KG1 (cell line): ENCODE measurements around the gene TP63.
"Not testable (repeated sequence)": the region's sequence is repeated elsewhere in the genome, so short reads cannot be mapped to it uniquely, and the experiment has no call there.

Source experiments
- DNase-seq: peaks from one replicate; lab custom pipeline; 2025; lab: John Stamatoyannopoulos, UW

The TP63 gene

GRCh38 chr3:189631373-189631408 lies at the start of gene TP63:
TSS of gene TP63 (plus strand) at chr3:189631389. CDS start at chr3:189631516, 127 bp downstream.
- DNase-seq: no peak

- DNase-seq: no peak
Measured at GRCh38 chr3:189582179-189582578, 49.0 kb upstream of the TP63 start.

DNA sequence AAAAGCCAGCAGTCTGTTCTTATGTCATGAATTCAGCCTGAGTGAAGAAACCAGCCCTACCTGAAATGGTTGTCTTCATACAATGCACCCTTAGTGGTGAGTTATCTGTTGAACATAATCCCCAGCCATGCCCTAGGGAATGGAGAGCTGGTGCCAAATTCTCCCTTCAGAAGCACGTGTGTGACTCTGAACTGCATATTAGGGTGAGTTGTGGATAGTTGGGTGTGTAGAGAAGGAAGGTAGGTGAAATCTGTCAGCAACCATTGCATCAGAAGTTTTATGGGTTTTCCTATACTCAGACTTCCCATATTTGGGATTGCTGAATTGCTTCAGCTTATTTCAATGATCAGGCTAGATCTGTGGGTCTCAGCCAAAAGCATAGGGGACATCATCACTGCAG lies 46.5 kb upstream of the TP63 start:
- DNase-seq: no peak

GRCh38 chr3:189586941-189587663 lies 44.1 kb upstream of the TP63 start:
- no peak for DNase-seq

- no peak for DNase-seq
Measured at GRCh38 chr3:189587664-189588040, 43.5 kb upstream of the TP63 start.

GRCh38 chr3:189588070-189588469 lies 43.1 kb upstream of the TP63 start:
- DNase-seq: no peak

- DNase-seq: no peak
Measured at GRCh38 chr3:189588475-189589178, 42.6 kb upstream of the TP63 start.

- no peak for DNase-seq
Measured at GRCh38 chr3:189589179-189589569, 42.0 kb upstream of the TP63 start.

DNA sequence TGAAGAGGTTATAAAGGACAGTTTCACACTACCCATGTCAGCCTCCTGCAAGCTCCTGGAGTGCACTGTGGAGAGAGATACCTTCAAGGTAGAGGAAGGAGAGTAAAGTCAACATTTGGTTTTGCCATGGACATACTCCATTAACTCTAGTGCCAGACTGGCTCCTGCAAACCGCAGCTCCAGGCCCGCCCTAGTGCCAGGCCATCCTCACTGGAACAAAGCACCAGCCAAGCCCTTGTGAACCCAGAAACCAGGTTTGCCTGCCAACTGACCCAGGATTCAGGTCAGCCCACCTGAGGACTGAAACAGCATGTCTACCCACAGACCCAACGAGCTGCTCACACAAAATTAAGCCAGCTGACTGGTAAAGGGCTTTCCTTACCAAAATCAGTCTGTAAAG lies 41.0 kb upstream of the TP63 start:
- DNase-seq: no peak

GRCh38 chr3:189593581-189593980 lies 37.6 kb upstream of the TP63 start:
- no peak for DNase-seq

DNA sequence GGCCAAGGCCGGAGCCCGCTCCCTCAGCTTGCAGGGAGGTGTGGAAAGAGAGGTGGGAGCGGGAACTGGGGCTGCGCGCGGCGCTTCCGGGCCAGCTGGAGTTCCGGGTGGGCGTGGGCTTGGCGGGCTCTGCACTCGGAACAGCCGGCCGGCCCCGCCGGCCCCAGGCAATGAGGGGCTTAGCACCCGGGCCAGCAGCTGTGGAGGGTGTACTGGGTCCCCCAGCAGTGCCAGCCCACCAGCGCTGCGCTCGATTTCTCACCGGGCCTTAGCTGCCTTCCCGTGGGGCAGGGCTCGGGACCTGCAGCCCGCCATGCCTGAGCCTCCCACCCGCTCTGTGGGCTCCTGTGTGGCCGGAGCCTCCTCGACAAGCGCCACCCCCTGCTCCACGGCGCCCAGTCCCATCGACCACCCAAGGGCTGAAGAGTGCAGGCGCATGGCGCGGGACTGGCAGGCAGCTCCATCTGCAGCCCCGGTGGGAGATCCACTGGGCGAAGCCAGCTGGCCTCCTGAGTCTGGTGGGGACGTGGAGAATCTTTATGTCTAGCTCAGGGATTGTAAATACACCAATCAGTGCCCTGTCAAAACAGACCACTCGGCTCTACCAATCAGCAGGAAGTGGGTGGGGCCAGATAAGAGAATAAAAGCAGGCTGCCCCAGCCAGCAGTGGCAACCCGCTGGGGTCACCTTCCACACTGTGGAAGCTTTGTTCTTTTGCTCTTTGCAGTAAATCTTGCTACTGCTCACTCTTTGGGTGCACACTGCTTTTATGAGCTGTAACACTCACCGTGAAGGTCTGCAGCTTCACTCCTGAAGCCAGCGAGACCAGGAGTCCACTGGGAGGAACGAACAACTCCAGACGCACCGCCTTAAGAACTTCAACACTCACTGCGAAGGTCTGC lies 34.9 kb upstream of the TP63 start:
- not testable (repeated sequence) for DNase-seq

GRCh38 chr3:189597918-189598317 lies 33.3 kb upstream of the TP63 start:
- no peak for DNase-seq

DNA sequence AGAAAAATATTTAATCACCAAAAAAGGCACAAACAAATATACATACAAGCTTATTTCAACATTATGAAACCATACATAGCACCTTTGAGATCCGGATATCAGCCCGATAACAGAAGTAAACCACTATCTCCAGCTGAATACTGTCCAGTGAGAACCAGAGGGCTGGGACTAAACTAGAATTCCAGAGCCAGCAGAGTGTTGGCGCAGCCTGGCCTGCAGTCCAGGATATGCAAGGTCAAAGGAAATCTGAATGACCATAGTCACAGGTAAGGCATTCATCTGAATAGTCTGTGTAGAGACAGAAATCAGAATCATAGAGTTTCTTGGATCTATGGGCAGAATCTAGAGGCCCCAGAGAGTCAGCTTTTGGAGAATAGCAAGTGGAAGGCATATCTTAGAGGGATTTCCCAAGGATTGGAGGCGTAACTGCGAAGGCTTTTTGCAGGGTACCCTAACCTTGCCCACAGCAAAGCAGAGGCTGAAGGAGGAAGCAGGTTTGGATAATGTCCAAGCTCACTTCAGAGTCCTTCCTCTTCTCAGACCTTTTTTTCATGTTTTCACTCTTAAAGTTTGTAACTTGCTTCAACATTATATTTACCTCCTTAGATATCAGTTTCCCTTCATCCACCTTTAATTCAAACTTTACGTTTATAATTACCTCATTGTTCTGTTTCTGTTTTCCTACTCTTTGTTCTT lies 32.5 kb upstream of the TP63 start:
- no peak for DNase-seq

GRCh38 chr3:189602471-189602870 lies 28.7 kb upstream of the TP63 start:
- no peak for DNase-seq

- DNase-seq: no peak
Measured at GRCh38 chr3:189605717-189606116, 25.5 kb upstream of the TP63 start.

DNA sequence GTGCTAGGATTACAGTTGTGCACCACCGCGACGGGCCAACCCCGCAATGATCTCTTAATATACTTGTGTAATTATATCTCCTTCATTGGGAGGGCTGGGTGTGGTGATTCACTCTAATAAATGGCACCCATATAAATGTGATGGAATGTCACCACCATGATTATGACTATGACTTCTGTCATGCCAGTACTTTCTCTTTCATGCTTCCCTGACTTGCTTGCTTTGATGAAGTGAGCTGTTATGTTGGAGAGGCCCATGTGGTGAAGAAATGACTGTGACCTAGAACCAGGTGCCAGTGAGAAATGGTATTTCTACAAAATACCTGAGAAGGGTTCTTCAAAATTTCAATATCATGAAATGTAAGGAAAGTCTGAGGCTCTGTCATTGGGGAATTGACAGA lies 24.4 kb upstream of the TP63 start:
- DNase-seq: no peak

- not testable (repeated sequence) for DNase-seq
Measured at GRCh38 chr3:189612641-189613040, 18.5 kb upstream of the TP63 start.

- DNase-seq: no peak
Measured at GRCh38 chr3:189613122-189613521, 18.1 kb upstream of the TP63 start.

- no peak for DNase-seq
Measured at GRCh38 chr3:189621948-189622603, 9.1 kb upstream of the TP63 start.

GRCh38 chr3:189622629-189623028 lies 8.6 kb upstream of the TP63 start:
- no peak for DNase-seq

DNA sequence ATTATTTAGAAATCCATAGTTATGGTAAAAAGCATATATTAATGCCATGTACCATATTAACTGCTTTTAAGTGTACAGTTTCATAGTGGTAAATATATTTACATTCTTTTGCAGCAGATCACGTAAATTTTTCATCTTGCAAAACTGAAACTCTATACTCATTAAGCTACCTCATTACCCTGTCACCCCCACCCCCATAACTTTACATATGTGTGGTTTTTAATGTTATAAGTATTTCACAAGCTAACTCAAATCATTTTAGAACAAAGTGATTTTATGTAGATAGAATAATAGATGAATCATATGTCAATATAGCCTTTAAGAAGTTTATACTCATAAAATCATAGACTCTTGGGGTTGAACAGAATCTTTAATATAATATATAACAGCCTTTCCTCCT lies 7.1 kb upstream of the TP63 start:
- DNase-seq: no peak

DNA sequence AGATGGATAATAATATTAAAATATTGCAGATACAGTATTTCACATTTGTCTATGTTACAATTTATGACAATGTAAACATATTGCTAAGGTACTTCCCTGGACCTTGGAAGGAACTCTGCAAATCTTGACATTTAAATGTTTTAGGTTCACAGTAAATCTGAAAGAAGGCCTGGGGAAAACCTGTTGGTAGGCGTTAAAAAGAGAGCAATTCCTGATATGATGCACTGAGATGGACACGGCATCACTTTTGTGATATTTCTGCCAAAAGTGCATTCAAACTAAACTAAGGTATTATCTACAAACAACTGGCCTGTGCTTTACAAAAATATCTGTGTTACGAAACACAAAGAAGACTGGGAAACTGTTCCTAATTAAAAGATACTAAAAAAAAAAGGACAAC lies 6.1 kb upstream of the TP63 start:
- DNase-seq: no peak
